HEK293 (cell line): ENCODE data around the gene BACH2.

Experiments used
- CTCF ChIA-PET: fragments of 350-600 bp; formaldehyde crosslinking; extraction: SDS; loops from one replicate; lab custom pipeline; 2021; ENCODE audit warnings: antibody characterized with exemption; lab: Yijun Ruan, JAX
- POLR2A ChIA-PET: fragments of 300-600 bp; formaldehyde crosslinking; extraction: SDS; loops from one replicate; lab custom pipeline; 2020; ENCODE audit warnings: antibody characterized with exemption, inconsistent platforms; lab: Yijun Ruan, JAX
- H3K27ac ChIP-seq: fragments of 200-500 bp; sonication (Bioruptor generic); 2 replicates; pipeline ENCODE4 v1.5.1; 2014; ENCODE audit warnings: low read depth, low read length, control low read depth, inconsistent platforms; ENCODE audit errors: extremely low read depth
- H3K36me3 ChIP-seq, 2 experiments: fragments of 200-500 bp in 1 of 2; sonication (Bioruptor generic) in 1 of 2; 1 replicate in 1 of 2; 2 replicates in 1 of 2; pipeline ENCODE4 v1.5.1; 2014 to 2017; ENCODE audit warnings: inconsistent platforms in 2 of 2, low read length in 2 of 2; ENCODE audit not compliant: control insufficient read depth in 2 of 2, insufficient read depth in 1 of 2
- H3K4me1 ChIP-seq: fragments of 200-500 bp; sonication (Bioruptor generic); 2 replicates; pipeline ENCODE4 v1.5.1; 2014; ENCODE audit warnings: mild to moderate bottlenecking, low read length, inconsistent platforms; ENCODE audit not compliant: control insufficient read depth, insufficient read depth
- H3K4me3 ChIP-seq: 2 replicates; pipeline ENCODE4 v1.5.1; 2011; ENCODE audit warnings: low read depth, mild to moderate bottlenecking, control low read depth, low read length, moderate library complexity
- H3K9me3 ChIP-seq: fragments of 200-500 bp; sonication (Bioruptor generic); 2 replicates; pipeline ENCODE4 v1.5.1; 2014; ENCODE audit warnings: low read depth, low read length, inconsistent platforms; ENCODE audit not compliant: control insufficient read depth, insufficient read depth
- GLIS2 ChIP-seq: fragments of 450-650 bp; formaldehyde crosslinking; IDR thresholded peaks from 2 replicates; pipeline ENCODE4 v1.5.1; 2016; ENCODE audit warnings: missing biosample characterization, missing genetic modification characterization
- HOXC10 ChIP-seq: sonication (generic); formaldehyde crosslinking; IDR thresholded peaks from 2 replicates; pipeline ENCODE4 v1.8.1; 2023; ENCODE audit warnings: mild to moderate bottlenecking, missing genetic modification reagents
- INSM2 ChIP-seq: fragments of 450-650 bp; formaldehyde crosslinking; IDR thresholded peaks from 2 replicates; pipeline ENCODE4 v1.5.1; 2016; ENCODE audit warnings: missing biosample characterization, missing genetic modification characterization
- PRDM10 ChIP-seq: fragments of 450-650 bp; formaldehyde crosslinking; IDR thresholded peaks from 2 replicates; pipeline ENCODE4 v1.5.1; 2016; ENCODE audit warnings: missing biosample characterization, missing genetic modification characterization
- PRDM6 ChIP-seq: fragments of 450-650 bp; formaldehyde crosslinking; IDR thresholded peaks from 2 replicates; pipeline ENCODE4 v1.5.1; 2017; ENCODE audit warnings: missing biosample characterization, missing genetic modification characterization
- SP2 ChIP-seq: fragments of 450-650 bp; formaldehyde crosslinking; IDR thresholded peaks from 2 replicates; pipeline ENCODE4 v1.5.1; 2016; ENCODE audit warnings: missing biosample characterization, missing genetic modification characterization
- TRIM28 ChIP-seq: IDR thresholded peaks from 2 replicates; pipeline ENCODE4 v1.6.1; 2011; ENCODE audit warnings: low read length, control low read depth, borderline replicate concordance
- ZBTB17 ChIP-seq: fragments of 450-650 bp; formaldehyde crosslinking; IDR thresholded peaks from 2 replicates; pipeline ENCODE4 v1.5.1; 2016; ENCODE audit warnings: missing biosample characterization, missing genetic modification characterization
- ZNF133 ChIP-seq: fragments of 450-650 bp; formaldehyde crosslinking; IDR thresholded peaks from 2 replicates; pipeline ENCODE4 v1.5.1; 2016; ENCODE audit warnings: missing biosample characterization, missing genetic modification characterization
- ZNF19 ChIP-seq: fragments of 450-650 bp; formaldehyde crosslinking; IDR thresholded peaks from 2 replicates; pipeline ENCODE4; 2016; ENCODE audit warnings: missing biosample characterization, missing genetic modification characterization, low read depth
- ZNF2 ChIP-seq: fragments of 450-650 bp; formaldehyde crosslinking; IDR thresholded peaks from 2 replicates; pipeline ENCODE4 v1.5.1; 2016; ENCODE audit warnings: missing biosample characterization, missing genetic modification characterization
- ZNF202 ChIP-seq: fragments of 450-650 bp; formaldehyde crosslinking; IDR thresholded peaks from 2 replicates; pipeline ENCODE4 v1.5.1; 2016; ENCODE audit warnings: missing biosample characterization, missing genetic modification characterization, borderline replicate concordance
- ZNF362 ChIP-seq: fragments of 450-650 bp; formaldehyde crosslinking; IDR thresholded peaks from 2 replicates; pipeline ENCODE4 v1.5.1; 2016; ENCODE audit warnings: missing biosample characterization, missing genetic modification characterization
- ZNF626 ChIP-seq: fragments of 450-650 bp; sonication (Bioruptor Pico); formaldehyde crosslinking; IDR thresholded peaks from 2 replicates; pipeline ENCODE4 v1.5.1; 2018; ENCODE audit warnings: missing biosample characterization, missing genetic modification characterization, inconsistent platforms
- ZNF660 ChIP-seq: fragments of 450-650 bp; IDR thresholded peaks from 2 replicates; pipeline ENCODE4 v1.5.1; 2018; ENCODE audit warnings: missing biosample characterization, mild to moderate bottlenecking, missing genetic modification characterization
- ZNF692 ChIP-seq: fragments of 450-650 bp; formaldehyde crosslinking; IDR thresholded peaks from 2 replicates; pipeline ENCODE4 v1.5.1; 2016; ENCODE audit warnings: missing biosample characterization, missing genetic modification characterization
- ZNF704 ChIP-seq: fragments of 450-650 bp; formaldehyde crosslinking; IDR thresholded peaks from 2 replicates; pipeline ENCODE4 v1.5.1; 2016; ENCODE audit warnings: missing biosample characterization, missing genetic modification characterization
- ZNF768 ChIP-seq: fragments of 450-650 bp; formaldehyde crosslinking; IDR thresholded peaks from 2 replicates; pipeline ENCODE4 v1.5.1; 2018; ENCODE audit warnings: missing biosample characterization, mild to moderate bottlenecking, missing genetic modification characterization

Gene BACH2

GRCh38 chr6:90319979-90320685 is 23.5 kb upstream of the BACH2 start:
- H3K36me3 ChIP-seq, result no peaks in the 10 kb centered on the region
- H3K9me3 ChIP-seq, result no peaks in the 10 kb centered on the region
- ChIA-PET POLR2A (no interaction called here), CTCF (interaction anchor here (0.6 to 1.4 kb wide), 3 partner anchors 104 to 1818 kb away, joined by 3 read pairs; no protein-coding TSS in a partner anchor)
- no peak overlapping the region for H3K27ac ChIP-seq
- no peaks in the 10 kb centered on the region for H3K4me1 ChIP-seq
- no peak overlapping the region for H3K4me3 ChIP-seq
- TF ChIP-seq ZNF2 (tag by site-specific recombination), result no peak
- TF ChIP-seq ZNF768 (tag by site-specific recombination), result no peak
- TF ChIP-seq SP2 (tag by site-specific recombination), result no peak

- H3K9me3 ChIP-seq, result no peaks in the 10 kb centered on the region
- ChIA-PET CTCF (interaction anchor here (0.6 to 1.0 kb wide), 2 partner anchors 32 to 93 kb away, joined by 3 to 5 read pairs; no protein-coding TSS in a partner anchor), POLR2A (no interaction called here)
- no peak overlapping the region for H3K4me3 ChIP-seq
- H3K4me1 ChIP-seq, result no peaks in the 10 kb centered on the region
- H3K27ac ChIP-seq, result no peak overlapping the region
- no peaks in the 10 kb centered on the region for H3K36me3 ChIP-seq
- no peak for TF ChIP-seq ZNF19 (tag by site-specific recombination)
- no peak for TF ChIP-seq ZNF202 (tag by site-specific recombination)
- TF ChIP-seq ZBTB17 (tag by site-specific recombination), result no peak
- TF ChIP-seq ZNF133 (tag by site-specific recombination), result no peak
- no peak for TF ChIP-seq ZNF362 (tag by site-specific recombination)
- TF ChIP-seq HOXC10, result no peak
Observed at GRCh38 chr6:90319044-90319443, 22.4 kb upstream of the BACH2 start.

- Histone ChIP-seq H3K4me1 (no peaks in the 10 kb centered on the region), H3K9me3 (no peaks in the 10 kb centered on the region), H3K27ac (no peak overlapping the region), H3K4me3 (no peak overlapping the region), H3K36me3 (no peaks in the 10 kb centered on the region)
- ChIA-PET CTCF (interaction anchor here (0.6 to 1.2 kb wide), 3 partner anchors 11 to 376 kb away, joined by 3 to 4 read pairs (median 3); no protein-coding TSS in a partner anchor), POLR2A (no interaction called here)
- TF ChIP-seq ZNF692 (tag by site-specific recombination) (no peak), INSM2 (tag by site-specific recombination) (no peak), ZNF660 (no peak), ZNF704 (tag by site-specific recombination) (no peak), ZNF626 (tag by site-specific recombination) (no peak), PRDM6 (tag by site-specific recombination) (no peak), GLIS2 (tag by site-specific recombination) (no peak), TRIM28 (no peak), PRDM10 (tag by site-specific recombination) (no peak)
Observed at GRCh38 chr6:90315986-90316385, 19.3 kb upstream of the BACH2 start.
